ENCODE results near the gene ISG20.

DNA sequence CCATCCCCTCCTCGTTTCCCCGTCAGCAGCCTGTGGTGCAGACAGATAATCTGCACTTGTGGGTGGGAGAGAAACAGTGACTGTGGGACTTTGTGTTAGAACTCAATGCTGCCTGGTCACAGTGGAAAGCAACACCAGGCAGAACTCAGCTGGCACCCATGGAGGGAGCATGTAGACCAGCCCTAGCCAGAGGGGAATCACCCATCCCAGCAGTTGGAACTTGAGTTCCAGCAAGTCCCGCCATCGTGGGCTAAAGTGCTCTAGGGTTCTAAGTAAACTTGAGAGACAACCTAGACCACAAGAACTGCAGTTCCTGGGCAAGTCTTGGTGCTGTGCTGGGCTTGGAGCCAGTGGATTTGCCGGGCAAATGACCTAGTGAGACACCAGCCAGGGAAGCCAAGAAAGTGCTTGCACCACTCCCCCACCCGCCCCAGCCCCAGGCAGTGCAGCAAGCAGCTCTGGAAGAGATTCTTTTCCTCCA is 24.4 kb downstream of the ISG20 start:
- TF ChIP-seq, protein P1, sequence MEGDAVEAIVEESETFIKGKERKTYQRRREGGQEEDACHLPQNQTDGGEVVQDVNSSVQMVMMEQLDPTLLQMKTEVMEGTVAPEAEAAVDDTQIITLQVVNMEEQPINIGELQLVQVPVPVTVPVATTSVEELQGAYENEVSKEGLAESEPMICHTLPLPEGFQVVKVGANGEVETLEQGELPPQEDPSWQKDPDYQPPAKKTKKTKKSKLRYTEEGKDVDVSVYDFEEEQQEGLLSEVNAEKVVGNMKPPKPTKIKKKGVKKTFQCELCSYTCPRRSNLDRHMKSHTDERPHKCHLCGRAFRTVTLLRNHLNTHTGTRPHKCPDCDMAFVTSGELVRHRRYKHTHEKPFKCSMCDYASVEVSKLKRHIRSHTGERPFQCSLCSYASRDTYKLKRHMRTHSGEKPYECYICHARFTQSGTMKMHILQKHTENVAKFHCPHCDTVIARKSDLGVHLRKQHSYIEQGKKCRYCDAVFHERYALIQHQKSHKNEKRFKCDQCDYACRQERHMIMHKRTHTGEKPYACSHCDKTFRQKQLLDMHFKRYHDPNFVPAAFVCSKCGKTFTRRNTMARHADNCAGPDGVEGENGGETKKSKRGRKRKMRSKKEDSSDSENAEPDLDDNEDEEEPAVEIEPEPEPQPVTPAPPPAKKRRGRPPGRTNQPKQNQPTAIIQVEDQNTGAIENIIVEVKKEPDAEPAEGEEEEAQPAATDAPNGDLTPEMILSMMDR (IDR thresholded peaks at IDR 0.05) = no peak
- TF ChIP-seq EZH2 (IDR thresholded peaks at IDR 0.05; ENCODE audit: borderline replicate concordance, insufficient read depth, low read depth, low read length, poor library complexity, severe bottlenecking) = no peak

Data from B cell (primary cell).